Measurements from ENCODE around the gene GRIP1. TPM values are rescaled to one million over a fixed set of nuclear protein-coding genes. Genes with fewer than 3 reads are reported as not detected.
A peak's percentile ranks its signal among the peaks of the same experiment; 100 is the strongest.

The GRIP1 gene
- 1.1 and 2.3 TPM in 2 replicates for total RNA-seq (2014; rRNA removed; shearing (Covaris generic))
- 1.1 and 2.0 TPM in 2 replicates for polyA plus RNA-seq (2014; cell fraction: nucleus; rRNA removed)

DNA sequence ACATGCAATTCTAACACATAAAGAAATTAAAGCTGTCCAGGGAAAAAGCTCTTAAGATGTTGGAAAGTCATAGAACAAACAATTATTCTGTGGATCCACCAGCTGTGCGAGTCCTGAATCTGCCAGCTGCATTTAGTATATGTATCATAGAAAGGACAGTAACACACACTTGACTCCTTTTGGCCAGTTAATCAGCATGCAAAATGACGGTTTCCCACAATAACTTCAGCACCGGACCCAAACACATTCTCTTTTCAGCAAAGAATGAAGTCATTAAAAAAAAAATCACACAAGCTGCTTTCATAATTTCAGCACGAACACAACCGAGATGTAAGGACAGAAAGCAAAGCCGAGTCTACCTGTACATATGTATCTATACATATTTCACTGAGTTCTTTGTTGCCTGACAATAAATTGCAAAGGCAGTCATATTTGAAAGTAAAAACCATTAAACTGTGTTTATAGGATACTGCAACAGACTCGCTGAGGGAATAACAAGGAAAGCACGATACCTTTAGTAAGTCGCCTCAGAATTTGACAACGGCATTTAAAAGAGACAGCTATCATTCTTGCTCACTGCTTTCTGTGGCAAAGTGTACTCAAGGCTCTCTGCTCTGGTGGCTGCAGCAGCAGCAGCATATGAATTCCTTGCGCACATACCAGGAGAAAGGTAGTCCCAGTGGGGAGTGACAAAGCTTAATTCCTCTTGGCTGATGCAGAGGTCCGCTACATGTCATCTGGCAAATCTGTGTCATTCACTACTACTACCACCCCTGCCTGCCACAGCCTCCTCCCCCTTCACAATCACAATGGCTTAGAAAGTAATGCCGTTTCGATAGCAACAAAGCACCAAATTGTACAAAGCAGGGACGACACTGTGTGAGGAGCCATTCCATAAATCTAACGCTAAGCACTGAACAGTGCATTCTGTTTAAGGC is at the start of gene GRIP1:
GRIP1 (minus strand) TSS at position 739 of the 938 bp plus-strand sequence; CDS start at position 567, 172 bp downstream.
- DNase-seq (ENCODE audit: extremely low read depth, low read depth) = no peak

- DNase-seq (ENCODE audit: extremely low read depth, low read depth) = no peak
These were observed 47.7 kb upstream of the GRIP1 start for GRCh38 chr12:66726556-66726955.

GRCh38 chr12:66725031-66725430 is 46.2 kb upstream of the GRIP1 start:
- DNase-seq (ENCODE audit: extremely low read depth, low read depth) = no peak

GRCh38 chr12:66724616-66725015 is 45.7 kb upstream of the GRIP1 start:
- DNase-seq (ENCODE audit: extremely low read depth, low read depth) = no peak

DNA sequence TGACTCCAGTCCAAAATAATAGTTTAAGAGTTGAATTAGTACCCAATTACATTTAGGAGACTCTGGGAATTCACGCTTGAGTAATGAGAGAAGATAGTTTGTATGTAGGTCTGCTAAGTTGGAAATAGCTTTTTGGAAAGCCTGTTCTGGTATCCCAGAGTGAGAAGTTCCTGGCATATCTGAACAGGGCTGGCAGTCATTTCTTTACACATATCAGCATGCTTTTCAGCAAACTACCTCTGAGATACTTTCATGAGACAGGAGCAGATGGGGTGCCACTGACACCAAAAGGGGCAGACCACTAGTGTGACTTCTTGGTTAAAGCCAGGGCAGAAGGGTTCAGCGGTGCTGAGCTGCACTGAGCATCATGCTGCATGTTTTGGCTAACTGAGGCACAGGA is 45.1 kb upstream of the GRIP1 start:
- DNase-seq (ENCODE audit: extremely low read depth, low read depth) = no peak

DNA sequence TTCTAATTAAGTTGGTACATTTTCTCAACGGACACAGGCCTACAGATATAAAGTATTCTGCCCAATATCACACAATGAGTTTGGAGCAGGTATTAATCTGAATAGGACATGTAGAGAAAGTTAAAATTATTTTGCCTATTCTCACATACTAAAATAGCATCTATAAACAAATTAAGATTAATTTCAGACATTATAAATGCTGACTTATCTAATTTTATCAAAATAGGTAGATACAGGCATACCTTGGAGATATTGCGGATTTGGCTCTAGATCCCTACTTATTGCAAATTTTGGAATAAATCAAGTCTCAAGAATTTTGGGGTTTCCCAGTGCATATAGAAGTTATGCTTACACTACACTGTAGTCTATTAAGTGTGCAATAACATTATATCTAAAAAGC is 41.0 kb upstream of the GRIP1 start:
- no peak for DNase-seq (ENCODE audit: extremely low read depth, low read depth)

GRCh38 chr12:66717036-66717673 is 38.3 kb upstream of the GRIP1 start:
- DNase-seq (ENCODE audit: extremely low read depth, low read depth) = no peak

GRCh38 chr12:66716522-66716921 is 37.6 kb upstream of the GRIP1 start:
- DNase-seq (ENCODE audit: extremely low read depth, low read depth) = no peak

DNA sequence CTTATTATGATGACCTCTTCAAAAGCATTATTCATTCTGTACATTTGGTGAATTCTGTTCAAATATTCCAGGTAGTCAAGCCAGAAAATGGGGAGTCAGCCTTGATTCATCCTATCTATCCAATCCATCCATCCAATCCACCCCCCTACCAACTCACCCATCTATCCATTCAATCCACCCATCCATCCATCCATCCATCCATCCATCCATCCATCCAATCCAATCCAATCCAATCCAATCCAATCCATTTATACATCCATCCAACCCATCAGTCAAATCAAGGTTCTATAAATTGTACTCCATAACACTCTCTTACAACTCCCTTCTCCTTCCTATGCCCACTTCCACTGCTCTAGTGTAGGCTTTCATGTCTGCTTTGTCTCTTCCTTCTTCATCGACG is 35.8 kb upstream of the GRIP1 start:
- no peak for DNase-seq (ENCODE audit: extremely low read depth, low read depth)

- no peak for DNase-seq (ENCODE audit: extremely low read depth, low read depth)
These were observed 35.1 kb upstream of the GRIP1 start for GRCh38 chr12:66713984-66714383.

- DNase-seq (ENCODE audit: extremely low read depth, low read depth) = no peak
These were observed 31.0 kb upstream of the GRIP1 start for GRCh38 chr12:66709893-66710292.

DNA sequence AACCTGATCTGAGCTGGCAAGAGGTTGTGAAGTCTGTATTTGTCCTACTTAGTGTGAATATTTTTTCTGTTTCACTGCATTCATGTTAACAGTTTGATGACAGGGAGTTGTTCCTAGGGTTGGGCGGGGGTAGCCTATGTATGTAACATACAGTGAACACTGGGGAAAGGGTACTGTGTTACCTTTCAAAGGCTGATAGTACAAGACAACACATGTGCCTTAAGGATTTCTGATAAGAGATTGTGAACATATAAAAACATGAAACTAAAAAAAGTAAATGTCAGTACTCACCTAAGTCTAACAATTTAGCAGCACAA is 30.5 kb upstream of the GRIP1 start:
- no peak for DNase-seq (ENCODE audit: extremely low read depth, low read depth)

GRCh38 chr12:66708704-66709456 is 30.0 kb upstream of the GRIP1 start:
- DNase-seq (ENCODE audit: extremely low read depth, low read depth) = peak; percentile 12

- no peak for DNase-seq (ENCODE audit: extremely low read depth, low read depth)
These were observed 28.3 kb upstream of the GRIP1 start for GRCh38 chr12:66707002-66707697.

DNA sequence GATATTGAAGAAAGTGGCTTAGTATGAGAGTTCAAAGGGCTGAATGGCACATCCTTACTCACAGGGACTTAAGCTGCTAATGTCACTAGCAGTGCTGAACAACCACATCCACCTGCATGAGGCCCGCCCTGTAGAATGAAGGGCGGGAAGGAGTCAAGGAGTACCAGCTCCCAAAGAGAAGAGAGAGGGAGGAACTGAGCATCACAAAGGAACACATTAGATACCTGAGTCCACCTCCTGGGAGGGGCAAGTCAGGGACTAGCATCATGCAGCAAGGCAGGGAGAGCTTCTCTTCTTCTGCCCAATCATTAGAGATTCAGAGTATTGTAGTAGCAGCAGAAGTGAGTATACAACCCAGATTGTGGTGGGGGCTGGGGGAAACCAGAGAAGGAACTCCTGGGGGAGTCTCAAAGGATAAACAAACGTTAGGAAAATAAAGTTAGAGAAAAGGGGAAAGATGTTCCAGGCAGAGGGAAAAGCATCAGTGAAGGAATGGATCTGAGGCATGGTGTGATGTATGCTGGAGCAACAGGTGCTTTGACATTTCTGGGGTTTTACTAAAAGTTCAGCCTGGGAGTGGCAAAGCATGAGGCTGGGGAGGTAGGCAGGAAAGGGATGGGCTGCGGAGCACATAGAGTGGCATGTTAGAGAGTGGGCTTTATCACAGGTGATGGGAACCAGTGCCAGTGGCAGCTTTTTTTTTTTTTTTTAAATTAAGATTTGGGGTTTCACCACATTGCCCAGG is 21.0 kb upstream of the GRIP1 start:
- DNase-seq (ENCODE audit: extremely low read depth, low read depth) = no peak

DNA sequence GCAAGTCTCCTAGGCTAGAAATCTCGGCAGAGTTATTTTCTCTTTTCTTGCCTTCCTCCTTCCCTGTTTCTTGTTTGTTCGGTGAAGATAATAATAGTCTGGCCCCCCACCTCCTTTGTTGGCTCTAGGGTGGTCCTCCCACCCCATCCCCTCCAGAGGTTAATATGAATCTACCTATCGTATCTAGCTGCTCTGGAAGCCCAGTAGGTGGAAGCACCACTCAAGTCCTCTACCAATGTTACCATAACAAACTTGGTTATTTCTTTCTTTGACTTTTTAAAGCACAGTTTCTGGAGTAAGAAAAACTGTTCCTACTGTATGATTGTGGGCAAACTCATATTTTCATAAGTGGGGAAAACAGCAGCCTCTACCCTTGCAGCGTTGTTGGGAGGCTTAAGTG is 19.7 kb upstream of the GRIP1 start:
- DNase-seq (ENCODE audit: extremely low read depth, low read depth) = no peak

GRCh38 chr12:66697404-66697803 is 18.5 kb upstream of the GRIP1 start:
- no peak for DNase-seq (ENCODE audit: extremely low read depth, low read depth)

GRCh38 chr12:66694666-66695613 is 16.1 kb upstream of the GRIP1 start:
- DNase-seq (ENCODE audit: extremely low read depth, low read depth) = no peak
